SU-DHL-6 (cell line): ENCODE measurements around the gene SCAMP2.

Experiments used
- H2AFZ ChIP-seq: fragments of 200-600 bp; sonication (generic); 2 replicates; pipeline ENCODE4 v1.6.1; 2014; ENCODE audit warnings: low read depth, mild to moderate bottlenecking, moderate library complexity, mixed read lengths, antibody characterized with exemption, low read length; ENCODE audit not compliant: severe bottlenecking
- H3F3A ChIP-seq: fragments of 200-600 bp; shearing (Covaris generic); 2 replicates; pipeline ENCODE4 v1.6.0; 2016; ENCODE audit warnings: antibody characterized with exemption, mild to moderate bottlenecking; ENCODE audit not compliant: insufficient read depth
- H3K27ac ChIP-seq: fragments of 200-600 bp; sonication (generic); 2 replicates; pipeline ENCODE4 v1.5.1; 2016; ENCODE audit warnings: low read depth, mild to moderate bottlenecking, low read length, moderate library complexity, mixed read lengths
- H3K27me3 ChIP-seq: fragments of 200-600 bp; sonication (generic), shearing (Covaris generic); 2 replicates; pipeline ENCODE4 v1.6.0; 2014; ENCODE audit warnings: mild to moderate bottlenecking, low read length
- H3K36me3 ChIP-seq: fragments of 200-600 bp; sonication (generic); 2 replicates; pipeline ENCODE4 v1.6.1; 2014; ENCODE audit warnings: mild to moderate bottlenecking, low read length, mixed read lengths
- H3K4me2 ChIP-seq: fragments of 300-600, 200-600 bp; shearing (Covaris generic), sonication (generic); 2 replicates; pipeline ENCODE4 v1.6.0; 2014; ENCODE audit warnings: low read length, low read depth, mild to moderate bottlenecking; ENCODE audit not compliant: poor library complexity, severe bottlenecking
- H3K4me3 ChIP-seq: fragments of 200-600 bp; sonication (generic); 2 replicates; pipeline ENCODE4 v1.5.1; 2014; ENCODE audit warnings: antibody characterized with exemption, low read length, mild to moderate bottlenecking, mixed read lengths; ENCODE audit not compliant: insufficient read depth, poor library complexity, severe bottlenecking
- H3K79me2 ChIP-seq: fragments of 200-600 bp; sonication (generic); 2 replicates; pipeline ENCODE4 v1.6.1; 2014; ENCODE audit warnings: mild to moderate bottlenecking, low read length, moderate library complexity; ENCODE audit not compliant: insufficient read depth
- H3K9ac ChIP-seq: fragments of 200-600 bp; sonication (generic); 2 replicates; pipeline ENCODE4 v1.7.0; 2014; ENCODE audit warnings: mild to moderate bottlenecking, low read length
- H3K9me2 ChIP-seq: fragments of 200-600 bp; sonication (generic); replicated peaks from 2 replicates; pipeline ENCODE4 v1.6.1; 2014; ENCODE audit warnings: low read length; ENCODE audit not compliant: insufficient read depth
- H3K9me3 ChIP-seq: fragments of 200-600 bp; sonication (generic); 2 replicates; pipeline ENCODE4 v1.6.1; 2014; ENCODE audit warnings: low read length, mixed read lengths; ENCODE audit not compliant: insufficient read depth
- H4K20me1 ChIP-seq: fragments of 200-600 bp; sonication (generic); 2 replicates; pipeline ENCODE4 v1.6.1; 2014; ENCODE audit warnings: low read depth, mild to moderate bottlenecking, antibody characterized with exemption, low read length, moderate library complexity, mixed read lengths
- EZH2phosphoT487 ChIP-seq: fragments of 200-600 bp; sonication (generic), shearing (Covaris generic); conservative IDR thresholded peaks from 2 replicates; pipeline ENCODE4 v1.6.1; 2018; ENCODE audit warnings: mild to moderate bottlenecking, antibody characterized with exemption, low read length, moderate library complexity, mixed read lengths
- TF ChIP-seq, protein P1 (sequence below): fragments of 200-600 bp; sonication (generic); IDR thresholded peaks from one replicate; pipeline ENCODE4 v1.5.1; 2017; ENCODE audit warnings: antibody characterized with exemption, mild to moderate bottlenecking, low read length, moderate library complexity; ENCODE audit not compliant: insufficient read depth, poor library complexity, severe bottlenecking

SCAMP2 gene

DNA sequence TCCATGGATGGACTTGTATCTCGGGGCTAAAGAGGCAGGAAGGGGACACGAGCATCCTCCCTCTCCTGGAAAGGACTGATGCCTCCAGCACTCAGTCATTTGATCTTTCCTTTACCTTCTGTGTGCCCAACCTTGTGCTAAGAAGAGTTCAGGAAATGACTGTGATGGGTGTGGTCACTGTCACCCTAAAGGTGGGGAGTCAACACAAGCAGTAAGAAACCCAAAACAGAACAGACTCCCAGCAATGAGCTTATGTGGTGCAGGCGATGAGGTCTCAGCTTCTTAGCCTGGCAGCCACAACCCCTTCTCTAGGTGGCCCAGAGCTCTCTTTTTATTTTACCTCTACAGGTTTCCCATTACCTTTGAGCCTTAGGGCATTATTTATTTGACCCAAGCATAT lies 20.5 kb upstream of the SCAMP2 start:
- no peaks in the 10 kb centered on the region for H3K9me2 ChIP-seq
- no peaks in the 10 kb centered on the region for H3F3A ChIP-seq
- H3K79me2 ChIP-seq = peaks cover 4% of the 10 kb centered on the region; the same call in 1 of the 2 replicates
- H4K20me1 ChIP-seq = no peaks in the 10 kb centered on the region
- no peaks in the 10 kb centered on the region for H3K36me3 ChIP-seq
- no peak overlapping the region for H3K4me3 ChIP-seq
- no peaks in the 10 kb centered on the region for H3K27me3 ChIP-seq
- no peak overlapping the region for H3K9ac ChIP-seq
- TF ChIP-seq EZH2phosphoT487 = no peak
- TF ChIP-seq, protein P1, sequence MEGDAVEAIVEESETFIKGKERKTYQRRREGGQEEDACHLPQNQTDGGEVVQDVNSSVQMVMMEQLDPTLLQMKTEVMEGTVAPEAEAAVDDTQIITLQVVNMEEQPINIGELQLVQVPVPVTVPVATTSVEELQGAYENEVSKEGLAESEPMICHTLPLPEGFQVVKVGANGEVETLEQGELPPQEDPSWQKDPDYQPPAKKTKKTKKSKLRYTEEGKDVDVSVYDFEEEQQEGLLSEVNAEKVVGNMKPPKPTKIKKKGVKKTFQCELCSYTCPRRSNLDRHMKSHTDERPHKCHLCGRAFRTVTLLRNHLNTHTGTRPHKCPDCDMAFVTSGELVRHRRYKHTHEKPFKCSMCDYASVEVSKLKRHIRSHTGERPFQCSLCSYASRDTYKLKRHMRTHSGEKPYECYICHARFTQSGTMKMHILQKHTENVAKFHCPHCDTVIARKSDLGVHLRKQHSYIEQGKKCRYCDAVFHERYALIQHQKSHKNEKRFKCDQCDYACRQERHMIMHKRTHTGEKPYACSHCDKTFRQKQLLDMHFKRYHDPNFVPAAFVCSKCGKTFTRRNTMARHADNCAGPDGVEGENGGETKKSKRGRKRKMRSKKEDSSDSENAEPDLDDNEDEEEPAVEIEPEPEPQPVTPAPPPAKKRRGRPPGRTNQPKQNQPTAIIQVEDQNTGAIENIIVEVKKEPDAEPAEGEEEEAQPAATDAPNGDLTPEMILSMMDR = no peak
- H3K4me2 ChIP-seq = no peak overlapping the region
- no peak overlapping the region for H2AFZ ChIP-seq
- no peak overlapping the region for H3K27ac ChIP-seq
- no peaks in the 10 kb centered on the region for H3K9me3 ChIP-seq

GRCh38 chr15:74892931-74893330 lies 19.8 kb upstream of the SCAMP2 start:
- no peaks in the 10 kb centered on the region for H3F3A ChIP-seq
- H3K4me2 ChIP-seq = no peak overlapping the region
- no peaks in the 10 kb centered on the region for H3K9me3 ChIP-seq
- H3K36me3 ChIP-seq = no peaks in the 10 kb centered on the region
- no peak overlapping the region for H3K27ac ChIP-seq
- no peaks in the 10 kb centered on the region for H3K9me2 ChIP-seq
- H3K4me3 ChIP-seq = no peak overlapping the region
- no peak overlapping the region for H2AFZ ChIP-seq
- H4K20me1 ChIP-seq = no peaks in the 10 kb centered on the region
- peaks cover 4% of the 10 kb centered on the region; the same call in 1 of the 2 replicates for H3K79me2 ChIP-seq
- H3K9ac ChIP-seq = no peak overlapping the region
- no peak for TF ChIP-seq EZH2phosphoT487
- TF ChIP-seq, protein P1 = no peak
- no peaks in the 10 kb centered on the region for H3K27me3 ChIP-seq

- Histone ChIP-seq H3K79me2 (peaks cover 4% of the 10 kb centered on the region; the same call in 1 of the 2 replicates), H3K4me3 (no peak overlapping the region), H3F3A (no peaks in the 10 kb centered on the region), H3K27me3 (no peaks in the 10 kb centered on the region), H2AFZ (no peak overlapping the region), H3K4me2 (no peak overlapping the region), H3K9me2 (no peaks in the 10 kb centered on the region), H3K9me3 (no peaks in the 10 kb centered on the region), H4K20me1 (no peaks in the 10 kb centered on the region), H3K9ac (no peak overlapping the region), H3K27ac (no peak overlapping the region), H3K36me3 (no peaks in the 10 kb centered on the region)
- no peak for TF ChIP-seq EZH2phosphoT487
- TF ChIP-seq, protein P1 = no peak
Observed at GRCh38 chr15:74892313-74892712, 19.1 kb upstream of the SCAMP2 start.
